ENCODE data around the gene ERI3. TPM values are rescaled to one million over a fixed set of nuclear protein-coding genes. Genes with fewer than 3 reads are reported as not detected.

Gene ERI3
- total RNA-seq, 1 donor from 2014 or later: 79.5 TPM

GRCh38 chr1:44290250-44291094, 64.6 kb downstream of the ERI3 start:
- DNase-seq (ENCODE audit: low spot score in 2 of 2) (no peak), FAIRE-seq (no peak)

DNA sequence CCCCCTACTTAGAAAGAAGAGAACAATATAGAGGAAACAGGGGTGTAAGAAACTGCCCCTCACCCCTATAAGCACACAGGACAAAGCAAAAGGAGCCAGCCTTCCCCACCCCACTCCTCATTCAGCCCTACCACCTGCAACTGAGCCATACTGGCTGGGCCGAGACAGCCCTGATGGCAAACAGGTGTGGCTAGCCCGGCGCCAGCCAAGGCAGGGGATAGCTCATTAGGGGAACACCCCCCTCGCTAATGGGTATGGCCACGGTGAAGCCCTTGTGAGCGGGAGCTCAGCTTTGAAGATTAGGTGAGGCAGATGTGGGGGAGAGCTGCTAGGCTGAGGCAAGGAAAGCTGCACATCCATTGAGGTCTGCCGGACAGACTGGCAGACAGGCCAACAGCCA, 65.5 kb downstream of the ERI3 start:
- FAIRE-seq (no peak), DNase-seq (ENCODE audit: low spot score in 2 of 2) (no peak)

DNA sequence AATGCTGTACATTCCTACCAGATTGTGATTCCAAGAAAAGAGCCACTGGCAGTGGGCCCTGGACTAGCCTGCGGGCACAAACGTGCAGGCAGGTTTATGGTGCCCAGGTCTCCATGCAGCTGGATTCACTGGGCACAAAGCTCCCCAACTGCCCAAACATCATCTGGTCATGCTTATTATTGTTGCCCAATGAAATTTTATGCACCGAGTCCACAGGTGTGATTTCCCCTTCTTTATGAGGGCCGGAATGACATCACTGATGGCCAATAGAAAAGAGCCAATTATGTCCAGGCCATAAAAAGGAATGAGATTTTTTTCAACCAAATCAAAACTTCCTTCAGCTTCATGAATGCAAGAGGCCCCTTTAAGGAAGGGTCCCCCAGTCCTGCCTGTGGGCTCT, 66.2 kb downstream of the ERI3 start:
- no peak for FAIRE-seq
- DNase-seq (ENCODE audit: low spot score in 2 of 2): no peak

DNA sequence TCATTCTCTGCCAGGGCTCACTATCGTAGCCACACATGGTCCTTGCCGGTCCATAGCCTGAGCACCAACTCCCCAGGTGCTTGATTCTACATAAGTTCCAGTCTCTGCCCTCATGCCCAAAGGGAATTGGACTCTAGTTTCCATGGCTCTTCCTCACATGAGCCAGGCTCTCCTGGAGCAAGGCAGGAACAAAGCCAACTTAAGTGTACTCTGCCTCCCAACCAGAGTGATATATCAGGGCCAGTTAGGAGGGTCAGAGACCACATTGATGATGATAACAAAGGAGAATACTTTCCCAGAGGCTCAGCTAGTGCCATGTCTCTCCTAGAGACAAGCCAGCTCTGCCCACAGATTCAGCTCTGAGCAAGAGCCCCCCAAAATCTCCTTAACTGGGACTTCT, 70.9 kb downstream of the ERI3 start:
- FAIRE-seq: no peak
- DNase-seq (ENCODE audit: low spot score in 2 of 2): no peak

- FAIRE-seq: no peak
- no peak for DNase-seq (ENCODE audit: low spot score in 2 of 2)
These were observed 71.4 kb downstream of the ERI3 start for GRCh38 chr1:44283524-44284173.

GRCh38 chr1:44282704-44283426, 72.2 kb downstream of the ERI3 start:
- DNase-seq (ENCODE audit: low spot score in 2 of 2) (no peak), FAIRE-seq (no peak)

GRCh38 chr1:44281962-44282703, 72.9 kb downstream of the ERI3 start:
- no peak for FAIRE-seq

DNA sequence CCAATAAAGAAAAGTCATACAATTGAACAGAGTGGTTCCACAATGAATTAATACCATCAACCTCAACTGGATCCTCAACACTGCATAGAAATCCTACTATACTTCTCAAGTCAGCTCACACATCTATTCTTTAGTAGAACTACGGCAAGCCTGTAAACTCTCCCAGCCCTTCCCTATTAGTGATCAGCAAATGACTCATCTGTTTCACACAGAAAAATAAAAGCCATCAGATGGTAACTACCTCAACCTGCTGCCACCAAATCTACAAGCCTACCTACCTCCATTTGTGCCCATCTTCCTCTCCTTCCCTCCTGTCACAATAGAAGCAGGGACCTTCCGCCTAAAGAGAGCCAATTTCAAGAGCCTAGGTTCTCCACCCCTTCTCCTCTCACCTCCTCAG, 78.2 kb downstream of the ERI3 start:
- no peak for FAIRE-seq

More at GRCh38 chr1:44281962-44282703, 72.9 kb downstream of the ERI3 start:
- no peak for DNase-seq (ENCODE audit: low spot score in 2 of 2)

GRCh38 chr1:44275991-44276405, 79.1 kb downstream of the ERI3 start:
- no peak for DNase-seq (ENCODE audit: low spot score in 2 of 2)
- FAIRE-seq: no peak

More for the DNA sequence above, 78.2 kb downstream of the ERI3 start:
- no peak for DNase-seq (ENCODE audit: low spot score in 2 of 2)

GRCh38 chr1:44275296-44275962, 79.6 kb downstream of the ERI3 start:
- DNase-seq (ENCODE audit: low spot score in 2 of 2) (no peak), FAIRE-seq (no peak)

DNA sequence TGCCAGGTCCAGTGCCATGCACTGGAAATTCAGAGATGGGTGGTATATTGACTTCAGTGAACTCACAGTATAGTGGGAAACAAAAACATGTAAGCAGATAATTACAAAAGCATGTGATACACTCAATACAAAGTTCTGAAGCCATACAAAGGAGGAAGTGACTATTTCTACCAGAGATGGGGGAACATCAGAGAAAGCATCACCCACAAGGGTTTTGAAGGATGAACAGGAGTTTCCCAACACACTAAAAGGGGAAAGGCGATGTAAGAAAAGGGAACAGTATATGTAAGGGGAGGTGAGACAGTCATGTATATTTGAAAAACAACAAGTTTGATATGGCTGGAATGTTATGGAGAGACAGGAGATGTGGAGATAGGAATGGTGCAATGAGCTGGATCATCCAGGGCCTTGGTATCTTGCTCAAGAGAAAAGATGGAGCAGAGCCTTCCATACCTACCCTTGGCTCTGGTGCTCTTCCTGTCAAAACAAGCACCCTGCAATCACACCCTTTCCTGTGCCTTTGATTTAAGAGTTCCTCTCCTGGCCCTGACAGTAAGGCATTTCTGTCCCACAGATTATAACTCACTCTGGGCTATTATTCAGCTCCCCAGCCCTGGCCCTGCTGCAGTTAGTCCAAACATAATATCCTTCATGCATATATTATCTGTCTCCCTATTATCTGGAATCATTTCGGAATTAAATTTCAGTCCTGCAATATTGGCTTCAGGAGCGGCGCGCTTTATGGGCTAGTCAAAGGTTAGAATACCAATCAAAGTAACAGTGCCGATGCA, 81.3 kb downstream of the ERI3 start:
- FAIRE-seq (no peak), DNase-seq (ENCODE audit: low spot score in 2 of 2) (no peak)

DNA sequence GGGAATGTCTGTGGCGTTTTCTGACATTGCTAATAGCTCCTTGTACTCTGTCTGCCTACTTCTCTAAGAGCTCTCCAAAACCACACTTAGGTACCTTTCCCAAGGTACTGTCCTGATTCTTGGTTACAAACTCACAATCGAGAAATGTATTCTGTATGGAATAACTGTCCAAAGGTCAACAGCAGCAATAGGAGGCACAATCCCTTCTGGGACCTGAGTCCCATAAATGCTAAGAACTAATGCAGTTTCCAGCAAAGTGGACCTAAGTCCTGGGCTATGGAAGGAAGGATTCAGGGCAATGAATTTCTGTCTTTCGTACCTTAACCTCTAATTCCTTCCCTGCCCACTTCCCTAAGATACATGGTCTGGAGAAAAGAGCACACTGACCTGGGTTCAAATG, 82.1 kb downstream of the ERI3 start:
- no peak for DNase-seq (ENCODE audit: low spot score in 2 of 2)
- FAIRE-seq: no peak

- no peak for FAIRE-seq
- DNase-seq (ENCODE audit: low spot score in 2 of 2): no peak
These were observed 83.4 kb downstream of the ERI3 start for GRCh38 chr1:44271646-44272045.

DNA sequence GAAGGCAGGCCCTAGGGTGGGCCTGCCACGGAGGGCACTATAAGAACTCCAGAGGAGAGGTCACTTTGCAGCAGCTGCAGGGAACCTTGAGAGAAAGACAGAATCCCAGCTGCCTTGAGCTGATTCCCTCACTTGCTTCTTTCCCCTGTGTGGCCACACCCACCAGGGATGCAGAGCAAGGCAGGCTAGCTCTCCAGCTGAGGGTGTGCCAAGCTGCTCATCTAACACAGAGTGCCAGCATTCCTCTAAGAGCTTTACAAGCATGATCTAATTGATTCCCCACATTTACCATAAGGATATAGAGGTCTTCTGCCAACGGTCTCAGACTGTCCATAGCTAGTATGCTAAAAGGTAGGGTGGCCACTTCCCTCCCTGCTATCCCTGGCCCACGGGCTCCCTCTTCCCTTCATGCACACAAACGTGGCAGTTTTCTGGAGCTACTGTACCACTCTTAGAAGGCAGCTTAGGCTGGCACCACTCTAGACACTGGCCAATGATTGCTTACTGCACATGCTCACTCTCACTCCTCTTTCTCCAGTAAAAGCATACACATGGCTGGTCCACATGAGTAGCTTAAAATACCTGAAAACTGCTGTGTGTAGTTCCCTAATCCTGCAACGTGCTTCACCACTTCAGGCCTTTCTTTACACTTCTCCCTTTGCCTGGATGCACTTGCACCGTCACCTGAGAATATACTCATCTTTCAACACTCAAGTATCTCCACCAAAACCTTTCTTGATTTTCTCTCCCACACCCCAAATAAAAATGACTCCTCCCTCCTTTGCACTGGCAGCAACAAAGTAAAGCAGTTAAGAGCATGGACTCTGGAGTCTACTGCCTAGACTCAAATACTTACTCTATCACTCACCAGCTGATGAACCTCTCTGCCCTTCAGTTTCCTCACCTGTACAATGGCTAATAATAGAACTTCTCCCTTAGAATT, 84.1 kb downstream of the ERI3 start:
- FAIRE-seq (no peak), DNase-seq (ENCODE audit: low spot score in 2 of 2) (no peak)

- DNase-seq (ENCODE audit: low spot score in 2 of 2) (no peak), FAIRE-seq (no peak)
These were observed 87.0 kb downstream of the ERI3 start for GRCh38 chr1:44268054-44268453.

DNA sequence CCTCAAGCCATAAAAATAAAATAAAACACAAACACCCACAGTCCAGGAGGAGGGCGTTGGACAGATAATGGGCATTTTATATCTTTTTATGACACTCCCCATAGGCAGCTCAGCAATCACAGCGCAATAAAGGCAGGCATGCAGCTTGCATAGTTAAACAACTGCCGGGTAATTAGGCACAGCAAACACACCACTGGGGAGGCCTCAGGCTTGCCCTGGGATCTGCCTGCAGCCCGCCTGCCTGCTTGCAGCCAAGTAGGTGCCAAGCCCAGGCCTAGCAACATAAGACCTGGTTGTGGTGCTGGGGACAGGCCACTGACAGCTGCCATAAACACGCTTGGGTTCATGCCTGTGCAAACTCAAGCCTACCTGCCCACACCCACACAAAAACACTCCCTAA, 87.6 kb downstream of the ERI3 start:
- no peak for DNase-seq (ENCODE audit: low spot score in 2 of 2)
- FAIRE-seq: no peak

DNA sequence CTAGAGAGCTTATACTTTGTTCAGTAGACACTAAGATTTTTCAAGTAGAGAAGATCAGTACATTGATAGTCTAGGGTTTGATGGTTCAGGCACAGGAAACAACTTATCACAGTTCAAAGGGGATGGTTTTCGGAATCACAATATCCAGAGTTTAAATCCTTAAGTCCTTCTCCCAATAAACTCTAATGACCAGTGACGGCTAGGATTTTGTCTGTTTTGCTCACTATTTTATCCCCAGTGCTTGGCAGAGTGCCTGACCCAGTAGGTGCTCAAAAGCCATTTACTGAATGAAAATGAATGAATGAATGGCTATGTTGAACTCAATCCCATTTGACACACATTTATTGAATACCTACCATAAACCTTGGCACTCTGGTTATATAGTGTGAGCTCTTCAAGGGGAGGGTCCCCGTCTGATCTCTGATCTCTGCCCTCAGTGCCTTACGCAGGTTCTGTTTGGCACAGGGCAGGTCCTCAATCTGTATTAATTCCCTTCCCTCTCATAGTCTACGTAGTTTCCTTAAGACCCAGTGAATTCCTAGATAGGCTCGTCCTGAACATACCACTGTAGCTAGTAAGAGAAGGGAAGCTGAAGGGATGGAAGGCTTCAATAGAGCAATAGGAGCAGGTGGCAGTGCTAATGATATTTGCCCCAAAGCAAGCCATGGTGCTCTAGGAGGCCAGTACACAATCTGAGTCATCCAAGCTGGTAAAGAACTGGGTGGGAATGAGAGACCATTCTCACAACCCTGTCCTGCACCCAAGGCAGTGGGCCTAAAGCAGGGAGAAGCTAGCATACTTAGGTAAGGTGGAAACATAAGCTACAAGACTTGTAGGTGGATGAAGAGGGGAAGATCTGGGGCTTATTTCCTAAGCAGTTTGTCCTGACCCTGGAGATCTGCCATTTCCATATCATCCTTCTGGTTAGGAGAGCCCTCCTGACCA, 88.4 kb downstream of the ERI3 start:
- FAIRE-seq (no peak), DNase-seq (ENCODE audit: low spot score in 2 of 2) (no peak)

All from frontal cortex (tissue), 4 donors.